Suppressor macrophage treated with lipopolysaccharide for 1 hour (primary cell): ENCODE measurements around the gene PKN3.
"Not testable (repeated sequence)": the region's sequence is repeated elsewhere in the genome, so short reads cannot be mapped to it uniquely, and the experiment has no call there.

Experiments used
- DNase-seq, 3 donors: peaks; one replicate each; pipeline ENCODE4 v3.0.0-alpha.2; 2020 to 2022

PKN3 gene

DNA sequence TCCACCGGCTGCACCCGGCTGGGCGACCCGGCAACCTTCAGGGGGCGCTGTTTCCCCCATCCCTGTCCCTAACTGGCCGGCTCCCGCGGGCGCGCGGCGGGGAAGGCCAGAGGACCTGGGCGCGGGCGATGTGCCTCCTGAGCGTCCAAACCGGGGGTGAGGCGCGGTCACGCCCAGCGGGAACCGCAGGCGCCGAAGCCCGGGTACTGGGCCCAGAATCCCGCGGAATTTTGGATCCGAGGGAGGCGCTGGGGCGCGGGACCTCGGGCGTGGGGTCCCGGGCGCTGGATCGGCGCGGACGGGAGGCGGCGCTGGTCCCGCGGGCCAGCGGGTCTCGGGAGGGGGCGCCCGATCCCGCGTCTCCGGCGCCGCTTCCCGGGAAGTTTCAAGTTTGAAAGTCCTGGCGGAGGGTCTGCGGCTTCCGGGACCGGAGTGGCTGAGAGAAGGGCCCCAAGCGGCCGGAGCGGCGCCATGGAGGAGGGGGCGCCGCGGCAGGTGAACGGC, at the start of gene PKN3:
TSS of gene PKN3 (plus strand) at position 59 of the 504 bp plus-strand sequence. CDS start at position 472, 413 bp downstream.
- peak; percentile 85 to 96 (median 93) for DNase-seq

GRCh38 chr9:128653908-128654307, 48.4 kb upstream of the PKN3 start:
- DNase-seq: no peak

- DNase-seq: no peak
Measured at GRCh38 chr9:128654481-128654880, 47.8 kb upstream of the PKN3 start.

DNA sequence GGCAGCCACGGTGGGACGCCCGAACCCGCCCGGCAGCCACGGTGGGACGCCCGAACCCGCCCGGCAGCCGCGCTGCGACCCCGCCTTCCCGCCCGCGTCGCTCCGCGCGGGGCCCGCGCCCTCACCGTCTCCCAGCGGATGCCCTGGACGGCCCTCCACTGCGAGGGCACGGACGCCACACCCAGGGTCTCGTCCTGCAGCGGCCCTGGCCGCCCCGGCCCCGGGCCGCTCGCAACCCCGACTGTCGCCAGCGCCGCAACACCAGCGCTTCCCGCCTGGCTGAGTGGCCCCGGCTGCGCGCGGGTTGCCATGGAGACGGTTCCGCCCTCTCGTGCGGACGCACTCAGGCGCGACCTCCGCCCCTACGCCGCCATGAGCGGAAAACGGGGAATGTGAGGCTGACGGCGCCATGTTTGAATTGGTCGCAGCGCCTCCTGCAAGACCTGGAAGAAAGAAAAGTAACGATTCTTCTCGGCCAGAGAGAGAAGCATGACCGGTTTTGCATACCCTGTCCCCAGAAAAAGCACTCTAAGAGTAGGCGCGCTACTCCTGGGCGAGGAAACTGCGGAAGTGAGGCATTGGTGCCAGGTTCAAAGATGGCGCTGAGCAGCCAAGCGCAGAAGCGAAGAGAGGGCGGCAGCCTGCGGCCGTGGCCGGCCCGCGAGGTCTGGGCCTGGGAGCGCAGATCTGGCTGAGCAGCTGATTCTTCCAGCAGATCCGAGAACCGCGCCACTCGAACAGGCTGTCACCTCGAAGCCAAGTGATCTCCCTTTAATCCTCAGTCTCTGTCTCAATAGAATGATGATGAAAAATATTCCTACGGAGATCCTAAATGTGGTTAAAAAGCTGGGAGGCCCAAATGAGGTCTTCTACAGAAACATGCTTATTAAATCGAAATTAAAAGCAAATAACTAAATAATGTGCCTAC, 45.6 kb upstream of the PKN3 start, which contains the start of gene DYNC2I2:
TSS of gene DYNC2I2 (minus strand) at position 432 of the 928 bp plus-strand sequence. CDS start at position 311, 121 bp downstream.
- DNase-seq: peak; percentile 97 to 99 (median 98)

DNA sequence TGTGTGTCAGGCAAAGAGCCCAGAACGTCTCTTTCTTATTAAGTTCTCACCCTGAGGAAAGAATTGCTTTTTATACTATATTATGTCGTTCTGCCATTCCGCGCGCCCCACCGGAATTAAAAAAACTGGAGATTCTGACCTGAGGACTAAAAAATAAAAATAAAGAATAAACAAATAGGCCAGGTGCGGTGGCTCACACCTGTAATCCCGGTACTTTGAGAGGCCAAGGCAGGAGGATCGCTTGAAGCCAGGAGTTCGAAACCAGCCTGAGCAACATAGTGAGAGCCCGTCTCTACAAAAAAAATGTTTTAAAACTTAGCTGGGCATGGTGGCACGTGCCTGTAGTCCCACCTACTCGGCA, 45.0 kb upstream of the PKN3 start:
- no peak for DNase-seq

- no peak for DNase-seq
Measured at GRCh38 chr9:128657796-128658195, 44.5 kb upstream of the PKN3 start.

GRCh38 chr9:128666481-128666941, 35.8 kb upstream of the PKN3 start:
- DNase-seq: not testable (repeated sequence)

- DNase-seq: no peak
Measured at GRCh38 chr9:128669786-128670185, 32.5 kb upstream of the PKN3 start.

DNA sequence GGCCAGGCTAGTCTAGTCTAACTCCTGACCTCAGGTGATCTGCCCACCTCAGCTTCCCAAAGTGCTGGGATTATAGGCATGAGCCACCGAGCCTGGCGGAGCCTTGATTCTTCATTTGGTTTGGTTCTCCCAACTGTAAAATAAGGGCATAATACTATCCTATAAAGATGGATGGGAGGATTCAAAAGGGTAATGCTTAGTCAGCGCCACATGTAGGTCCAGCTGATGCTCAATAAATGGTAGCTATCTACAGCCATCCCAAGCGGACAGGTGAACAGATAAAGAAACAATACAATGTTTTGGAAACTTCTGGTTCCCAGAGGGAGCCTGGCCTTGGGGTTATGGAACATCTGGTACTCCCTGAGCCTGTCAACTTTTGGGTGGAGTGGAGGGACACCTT, 26.9 kb upstream of the PKN3 start:
- DNase-seq: no peak

GRCh38 chr9:128677794-128678193, 24.5 kb upstream of the PKN3 start:
- no peak for DNase-seq

- peak; percentile 46 to 69 (median 53) for DNase-seq
Measured at GRCh38 chr9:128683340-128684064, 18.8 kb upstream of the PKN3 start.

DNA sequence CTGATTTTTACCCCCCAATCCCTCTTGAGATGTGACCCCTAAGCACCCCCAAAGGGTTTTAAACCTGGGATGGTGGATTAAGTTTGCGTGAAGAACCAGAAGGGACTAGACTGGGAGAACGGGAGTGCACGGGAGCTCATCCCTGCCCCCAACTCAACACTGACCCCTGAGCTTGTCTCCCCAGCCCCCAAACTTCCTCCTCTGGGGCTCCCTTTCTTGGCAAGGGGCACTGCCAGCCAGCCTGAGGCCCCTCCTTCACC, 18.3 kb upstream of the PKN3 start:
- DNase-seq: peak in 1 of 3 donors; percentile 9

DNA sequence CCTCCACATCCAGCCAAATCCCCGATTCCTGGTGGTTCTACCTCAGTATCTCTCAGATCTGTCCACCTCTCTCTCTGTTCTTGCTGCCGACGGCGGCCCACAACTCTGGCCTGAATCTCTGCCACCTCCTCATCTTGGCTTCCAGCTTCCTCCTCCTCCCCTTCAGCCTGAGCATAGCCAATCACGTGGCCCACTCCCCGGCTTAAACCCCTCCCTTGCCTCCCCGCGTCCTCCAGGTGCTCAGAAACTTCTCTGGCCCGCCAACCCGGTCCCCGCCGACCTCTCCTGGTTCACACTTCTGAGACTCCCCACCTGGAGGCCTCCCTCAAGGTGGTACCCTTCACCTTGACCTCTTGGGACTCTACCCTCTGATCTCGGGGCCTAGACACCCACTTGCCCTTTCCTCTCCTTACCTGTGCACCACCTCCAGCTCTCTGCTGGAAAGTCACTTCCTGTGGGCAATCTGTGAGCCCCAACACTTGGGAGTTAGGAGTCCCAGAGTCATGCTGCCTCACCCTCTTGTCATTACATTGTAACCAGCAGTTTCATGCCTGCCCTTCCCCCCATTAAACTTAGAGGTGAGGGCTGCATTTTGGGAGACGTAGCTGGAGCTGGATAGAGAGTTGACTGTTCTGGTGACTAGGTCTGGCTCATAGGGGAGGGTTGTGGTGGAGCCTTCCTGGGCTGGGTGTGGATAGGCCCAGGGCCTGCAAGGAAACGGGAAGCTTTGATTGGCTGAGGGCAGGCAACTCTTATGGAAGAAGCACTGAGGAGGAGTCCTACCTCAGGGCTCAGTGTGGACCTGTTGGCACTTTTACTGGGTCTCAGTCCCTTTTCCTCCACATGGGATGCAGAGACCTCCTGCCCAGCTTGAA, 17.7 kb upstream of the PKN3 start:
- DNase-seq: peak; percentile 78 to 82 (median 81)

DNA sequence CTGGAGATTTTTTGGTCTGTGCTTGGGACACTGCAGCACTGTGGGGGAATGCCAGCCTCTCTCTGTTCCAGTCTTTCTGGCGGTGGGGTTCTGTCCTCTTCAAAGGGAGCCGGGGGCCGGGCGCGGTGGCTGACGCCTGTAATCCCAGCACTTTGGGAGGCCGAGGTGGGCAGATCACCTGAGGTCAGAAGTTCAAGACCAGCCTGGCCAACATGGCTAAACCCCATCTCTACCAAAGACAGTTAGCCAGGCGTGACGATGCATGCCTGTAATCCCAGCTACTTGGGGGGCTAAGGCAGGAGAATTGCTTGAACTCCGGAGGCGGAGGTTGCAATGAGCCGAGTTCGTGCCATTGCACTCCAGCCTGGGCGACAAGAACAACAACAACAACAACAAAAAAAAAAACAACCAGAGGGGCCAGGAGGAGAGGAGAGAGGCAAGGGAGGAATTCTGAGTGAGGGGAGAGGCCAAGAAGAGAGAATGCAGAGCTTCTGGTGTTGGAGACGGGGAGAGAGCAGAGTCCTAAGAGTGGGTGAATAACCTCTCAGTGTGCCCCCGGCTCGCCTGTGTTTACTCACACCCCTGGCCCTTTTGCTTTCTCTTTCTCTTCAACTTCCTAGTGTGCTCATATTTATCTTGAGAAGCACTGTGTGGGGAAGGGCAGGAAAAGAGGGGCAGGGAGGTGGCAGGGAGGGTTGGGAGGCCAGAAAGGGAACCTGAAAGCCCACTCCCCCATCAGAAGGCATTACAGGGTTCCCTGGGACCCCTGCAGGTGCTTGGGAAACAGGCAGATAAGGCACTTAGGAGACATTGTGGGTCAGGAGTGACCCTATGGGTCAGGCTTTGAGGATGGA, 16.4 kb upstream of the PKN3 start:
- DNase-seq: peak; percentile 68 to 78 (median 76)

GRCh38 chr9:128687453-128687852, 14.8 kb upstream of the PKN3 start:
- DNase-seq: no peak

GRCh38 chr9:128688501-128689292, 13.6 kb upstream of the PKN3 start, which contains the start of gene SET:
Gene SET (plus strand): TSS chr9:128689222. CDS start chr9:128689583, 361 bp downstream.
- DNase-seq: peak; percentile 93 to 99 (median 97)

DNA sequence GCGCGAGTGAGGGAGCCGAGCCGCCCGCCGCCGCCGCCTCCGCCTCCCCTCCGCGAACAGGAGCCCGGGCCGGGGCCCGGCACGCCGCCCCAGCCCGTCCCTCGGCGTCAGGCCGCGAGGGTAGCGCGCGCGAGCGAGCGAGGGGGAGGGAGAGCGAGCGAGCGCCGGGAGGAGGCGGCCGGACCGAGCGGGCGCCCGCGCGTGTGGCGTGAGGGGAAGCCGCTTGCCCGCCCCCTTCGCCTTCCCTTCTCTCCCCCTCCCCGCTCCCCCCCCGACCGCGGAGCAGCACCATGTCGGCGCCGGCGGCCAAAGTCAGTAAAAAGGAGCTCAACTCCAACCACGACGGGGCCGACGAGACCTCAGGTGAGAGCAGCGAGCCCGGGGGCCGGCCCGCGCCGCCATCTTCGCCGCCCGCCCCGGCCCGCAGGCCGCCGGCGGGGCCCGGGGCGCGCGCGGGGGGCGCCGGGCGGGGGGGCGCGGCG, 13.0 kb upstream of the PKN3 start:
- DNase-seq: no peak

DNA sequence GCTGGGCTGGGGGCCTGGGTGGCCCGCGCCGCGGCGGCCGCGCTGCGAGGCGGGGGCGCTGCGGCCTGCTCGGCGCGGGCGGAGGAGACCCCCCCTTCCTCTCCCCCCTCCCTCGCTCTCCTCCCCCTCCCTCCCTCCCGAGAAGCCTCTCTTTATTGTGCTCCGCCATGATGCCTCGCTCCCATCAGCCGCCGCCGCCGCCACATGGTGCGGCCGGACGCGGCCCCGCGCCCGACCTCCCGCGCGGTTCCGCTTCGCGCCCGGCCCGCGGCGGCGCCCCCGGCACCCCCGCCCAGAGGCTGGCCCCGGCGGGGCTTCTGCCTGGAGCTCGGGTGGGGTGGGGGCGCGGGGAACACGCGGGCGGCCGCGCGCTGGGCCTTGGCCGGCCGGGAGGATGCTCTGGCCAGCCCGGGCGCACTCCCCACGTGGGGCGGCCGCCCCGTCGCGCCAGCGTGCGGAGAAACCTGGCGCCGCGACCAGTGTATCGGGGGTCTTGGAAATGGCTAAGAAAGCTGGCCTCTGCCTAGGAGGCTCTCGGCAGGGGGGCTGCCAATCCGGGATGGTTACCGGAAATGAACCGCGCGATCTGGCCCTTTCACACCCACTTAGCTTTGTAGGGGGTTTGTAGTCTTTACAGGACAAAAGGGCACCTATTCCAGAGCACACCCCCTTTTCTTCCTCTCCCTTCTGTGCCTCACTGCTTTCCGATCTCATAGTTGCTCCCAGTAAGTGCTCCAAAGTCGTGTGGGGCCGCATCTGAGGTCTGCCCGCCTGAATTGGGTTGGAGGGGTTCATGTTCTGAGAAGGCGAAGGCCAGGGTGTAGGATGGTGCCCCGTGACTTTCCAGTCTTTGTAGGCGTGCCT, 12.3 kb upstream of the PKN3 start:
- peak; percentile 38 to 70 (median 50) for DNase-seq

- no peak for DNase-seq
Measured at GRCh38 chr9:128690684-128691034, 11.6 kb upstream of the PKN3 start.

DNA sequence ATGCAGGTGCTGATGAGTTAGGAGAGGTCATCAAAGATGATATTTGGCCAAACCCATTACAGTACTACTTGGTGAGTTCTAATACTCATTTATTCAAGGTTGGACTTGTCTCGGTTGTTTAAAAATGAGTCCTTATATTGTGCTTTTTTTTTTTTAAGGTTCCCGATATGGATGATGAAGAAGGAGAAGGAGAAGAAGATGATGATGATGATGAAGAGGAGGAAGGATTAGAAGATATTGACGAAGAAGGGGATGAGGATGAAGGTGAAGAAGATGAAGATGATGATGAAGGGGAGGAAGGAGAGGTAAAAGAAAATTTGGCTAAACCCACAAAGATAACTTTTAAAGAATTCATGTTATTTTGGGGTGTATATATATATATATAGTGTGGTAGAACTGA, 8.6 kb upstream of the PKN3 start:
- not testable (repeated sequence) for DNase-seq
